A673 (cell line): ENCODE data around the gene S100A4.

ENCODE experiments used
- CTCF ChIP-seq: fragments of 300-800, 200-600 bp; sonication (generic); conservative IDR thresholded peaks from 2 replicates; pipeline ENCODE4 v1.5.1; 2017; ENCODE audit warnings: low read depth, mild to moderate bottlenecking, antibody characterized with exemption, low read length, moderate library complexity, mixed read lengths
- EZH2 ChIP-seq: fragments of 200-600 bp; sonication (generic); IDR thresholded peaks from 2 replicates; pipeline ENCODE4 v1.6.1; 2017; ENCODE audit warnings: borderline replicate concordance, low read depth, mild to moderate bottlenecking, mixed read lengths, antibody characterized with exemption, low read length; ENCODE audit not compliant: poor library complexity, severe bottlenecking

GRCh38 chr1:153539395-153540093 is 6.1 kb downstream of the S100A4 start:
- TF ChIP-seq CTCF (no peak), EZH2 (no peak)
